HG03457 (cell line): ENCODE data around the gene ZNF322.

Experiments
- ATAC-seq: cut with Tn5 transposase; IDR thresholded peaks from one replicate; pipeline ENCODE4 v1.9.1; 2021; ENCODE audit warnings: moderate number of reproducible peaks; ENCODE audit not compliant: unreplicated experiment

The ZNF322 gene

DNA sequence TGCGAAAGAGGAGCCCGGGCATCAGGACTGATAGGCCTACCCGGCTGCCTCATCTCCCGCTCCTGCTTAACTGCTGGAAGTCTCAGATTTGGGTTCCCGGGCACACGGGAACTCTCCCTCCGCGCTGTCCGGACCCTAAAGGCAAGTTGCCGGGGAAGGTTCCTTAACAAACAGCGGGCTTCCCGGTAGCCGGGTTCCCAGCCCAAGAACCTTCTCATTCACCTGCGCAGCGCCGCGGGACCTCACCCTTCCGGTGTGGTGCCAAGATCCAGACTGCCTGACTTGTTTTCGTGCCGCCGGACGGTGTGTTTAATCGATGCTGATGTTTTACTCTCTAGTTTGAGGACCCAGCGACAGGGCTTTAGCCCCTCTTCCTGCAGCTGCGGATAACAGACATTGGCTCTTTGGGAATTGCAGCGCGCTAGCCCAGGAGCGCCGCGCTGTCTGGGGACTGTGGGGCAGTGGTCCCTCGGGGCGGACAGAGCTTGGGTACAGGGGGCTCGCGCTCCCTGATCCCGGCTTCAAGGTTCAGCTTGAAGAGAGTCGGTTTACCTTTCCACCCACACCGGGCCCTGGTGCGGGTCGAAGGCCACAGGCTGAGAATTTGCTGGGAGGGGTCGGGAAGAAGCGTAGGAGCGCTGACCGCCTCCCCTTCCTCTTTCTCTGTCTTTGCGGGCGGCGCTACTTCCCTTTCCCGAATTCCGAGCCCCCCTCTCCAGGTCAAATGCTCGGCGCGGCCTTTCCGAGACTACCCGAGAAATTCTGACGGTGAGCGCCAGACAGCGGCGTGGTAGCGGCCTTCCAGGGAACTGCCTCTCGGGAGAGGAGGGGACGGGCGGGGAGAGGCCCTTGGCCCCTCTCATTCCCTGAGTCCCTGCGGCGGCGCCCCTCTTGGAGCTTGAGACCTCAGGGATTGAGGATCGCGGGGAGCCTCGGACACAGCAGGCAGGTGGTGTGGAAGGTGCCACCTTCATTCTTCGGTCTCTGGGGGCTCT is 45.6 kb downstream of the ZNF322 start:
- no peak for ATAC-seq

GRCh38 chr6:26613201-26613600 is 46.3 kb downstream of the ZNF322 start:
- ATAC-seq, result no peak

- no peak for ATAC-seq
Measured at GRCh38 chr6:26611599-26611998, 47.9 kb downstream of the ZNF322 start.

DNA sequence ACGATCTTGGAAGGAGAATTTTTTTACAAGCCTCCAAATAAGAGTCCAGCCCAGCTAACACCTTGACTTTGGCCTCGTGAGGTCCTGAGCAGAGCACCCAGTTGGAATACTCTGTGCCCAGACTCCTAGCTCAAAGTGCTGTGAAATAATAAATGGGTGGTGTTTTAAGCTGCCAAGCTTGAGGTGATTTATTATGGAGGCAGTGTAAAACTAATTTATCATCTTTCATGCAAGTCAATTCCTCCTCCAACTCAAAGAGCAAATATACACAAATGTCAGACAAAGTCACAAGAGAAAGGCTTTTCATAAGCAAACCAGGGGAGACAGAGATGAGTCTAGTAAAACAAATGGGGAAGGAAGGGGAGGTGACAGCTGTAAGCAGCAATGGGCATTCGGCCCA is 50.1 kb downstream of the ZNF322 start:
- no peak for ATAC-seq

DNA sequence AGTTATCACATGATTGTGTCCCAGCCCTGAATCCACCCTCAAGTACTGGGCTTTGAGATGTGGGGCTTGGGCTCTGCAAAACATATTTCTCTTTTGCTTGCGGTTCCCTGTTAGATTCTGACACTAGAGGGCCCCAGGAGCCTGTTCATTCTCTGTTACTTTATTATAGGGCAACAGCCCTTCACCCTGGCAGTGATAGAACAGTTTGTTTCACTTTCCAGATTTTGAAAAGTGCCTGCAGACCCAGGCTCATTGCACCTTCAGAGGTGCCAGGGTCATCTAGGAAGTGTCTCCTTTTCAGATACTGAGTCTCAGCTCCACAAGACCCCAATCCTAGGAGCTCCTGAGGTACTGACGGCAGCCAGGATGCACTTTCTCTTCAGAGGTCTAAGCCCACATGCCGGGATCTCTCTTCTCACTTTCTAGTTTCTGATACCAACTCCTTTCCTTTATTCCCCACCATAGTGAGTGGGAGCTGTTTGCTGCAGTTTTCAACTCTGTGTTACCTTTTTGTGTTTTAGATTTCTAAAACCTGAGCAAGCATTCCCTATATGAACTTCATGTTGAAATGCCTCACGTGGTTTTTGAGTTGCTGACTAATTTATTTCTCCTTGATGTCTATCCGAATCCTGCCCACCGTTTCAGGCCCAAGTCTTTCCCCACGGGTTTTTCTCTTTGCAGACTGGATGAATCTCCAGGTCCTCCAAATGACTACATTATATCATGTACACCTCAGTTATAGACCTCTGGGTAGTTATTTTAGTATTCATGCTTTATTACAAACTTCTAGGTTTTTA is 51.9 kb downstream of the ZNF322 start:
- ATAC-seq, result no peak

GRCh38 chr6:26604797-26605196 is 54.7 kb downstream of the ZNF322 start:
- ATAC-seq, result no peak

DNA sequence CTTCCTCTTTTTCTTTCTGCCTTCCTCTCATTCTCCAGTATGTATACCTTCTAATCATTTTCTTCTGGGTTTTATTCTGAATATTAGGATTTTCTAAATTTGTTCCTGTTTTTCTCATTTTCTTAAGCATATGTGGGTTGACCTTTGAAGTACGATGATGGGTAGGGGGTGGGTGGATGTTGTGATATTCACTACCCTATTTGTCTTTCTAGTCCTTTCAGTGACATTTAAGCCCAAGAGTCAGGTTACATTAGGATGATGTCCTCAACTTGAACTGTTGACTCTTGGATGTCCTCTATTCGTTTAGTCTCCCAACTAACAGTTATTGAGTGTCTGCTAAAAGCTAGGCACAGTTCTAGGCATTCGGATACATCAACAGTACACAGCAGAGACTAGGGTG is 55.5 kb downstream of the ZNF322 start:
- ATAC-seq, result no peak

- no peak for ATAC-seq
Measured at GRCh38 chr6:26602262-26602661, 57.3 kb downstream of the ZNF322 start.

DNA sequence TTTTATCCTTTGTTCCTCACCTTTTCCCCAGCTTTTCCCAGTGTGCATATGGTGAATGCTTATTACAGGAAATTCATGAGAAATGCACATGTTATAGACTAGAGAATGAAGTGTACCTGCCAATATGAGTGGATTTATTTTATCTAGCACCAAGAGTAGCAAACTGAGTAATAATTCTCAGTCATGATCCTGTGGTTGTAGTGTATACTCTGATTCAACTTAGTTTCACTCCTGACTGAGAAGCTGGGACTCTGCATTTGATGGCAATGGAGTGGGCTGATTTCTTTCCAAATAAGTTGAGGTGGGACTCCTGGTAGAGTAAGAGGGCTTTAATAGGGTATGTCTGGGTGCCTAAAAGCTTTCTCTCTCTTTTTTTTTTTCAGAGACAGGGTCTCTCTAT is 58.8 kb downstream of the ZNF322 start:
- no peak for ATAC-seq

DNA sequence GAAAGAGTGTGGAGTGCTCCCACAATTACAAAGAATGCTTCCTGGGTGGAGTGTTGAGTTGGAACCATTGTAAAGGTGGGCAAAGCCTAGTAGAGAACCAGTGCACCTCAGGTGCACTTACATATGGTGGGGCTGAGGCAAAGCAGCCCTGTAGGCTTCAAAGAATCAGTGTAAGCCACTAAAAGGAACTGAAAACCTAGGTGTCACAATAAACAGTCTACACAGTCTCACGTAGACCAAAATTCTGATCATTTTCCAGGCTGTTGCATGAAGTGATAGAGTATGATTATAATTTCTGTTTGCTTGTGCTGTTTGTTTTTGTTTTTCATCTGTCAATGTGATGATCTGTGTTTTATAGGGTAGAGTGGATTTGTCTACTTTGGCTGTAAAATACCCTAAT is 60.0 kb downstream of the ZNF322 start:
- ATAC-seq, result no peak

GRCh38 chr6:26599134-26599533 is 60.4 kb downstream of the ZNF322 start:
- ATAC-seq, result no peak

GRCh38 chr6:26598267-26598666 is 61.3 kb downstream of the ZNF322 start:
- ATAC-seq, result no peak

DNA sequence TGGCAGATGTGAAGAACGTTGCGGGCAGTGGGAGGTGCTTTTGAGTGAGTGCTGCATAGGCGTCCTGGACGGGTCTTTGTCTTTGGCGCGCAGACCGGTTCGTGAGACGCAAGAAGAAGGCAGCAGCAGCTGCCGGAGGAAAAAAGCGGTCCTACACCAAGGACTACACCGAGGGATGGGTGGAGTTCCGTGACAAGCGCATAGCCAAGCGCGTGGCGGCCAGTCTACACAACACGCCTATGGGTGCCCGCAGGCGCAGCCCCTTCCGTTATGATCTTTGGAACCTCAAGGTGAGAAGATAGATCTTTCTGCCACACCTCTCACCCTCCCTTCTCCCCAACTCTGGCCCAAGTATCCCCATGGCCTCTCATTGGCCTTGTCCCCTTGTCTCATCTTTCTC is 61.7 kb downstream of the ZNF322 start:
- no peak for ATAC-seq

DNA sequence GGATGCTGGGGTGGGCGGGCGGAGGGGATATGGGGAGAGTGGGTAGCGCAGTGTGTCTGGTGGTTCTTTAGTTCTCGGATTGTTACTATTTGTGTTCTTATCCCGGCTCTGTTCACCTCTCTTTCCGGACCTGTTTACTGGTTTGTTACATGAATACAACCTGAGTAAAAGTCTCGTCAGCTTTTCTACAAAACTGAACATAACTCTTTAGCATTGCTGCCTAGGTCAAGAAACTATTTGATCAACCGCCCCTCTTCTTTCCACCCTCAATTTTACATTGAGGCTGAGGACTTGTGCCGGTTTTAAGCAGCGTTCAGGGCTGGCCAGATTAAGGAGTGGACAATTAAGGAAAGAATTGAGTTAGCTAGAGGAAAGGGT is 62.2 kb downstream of the ZNF322 start:
- no peak for ATAC-seq

DNA sequence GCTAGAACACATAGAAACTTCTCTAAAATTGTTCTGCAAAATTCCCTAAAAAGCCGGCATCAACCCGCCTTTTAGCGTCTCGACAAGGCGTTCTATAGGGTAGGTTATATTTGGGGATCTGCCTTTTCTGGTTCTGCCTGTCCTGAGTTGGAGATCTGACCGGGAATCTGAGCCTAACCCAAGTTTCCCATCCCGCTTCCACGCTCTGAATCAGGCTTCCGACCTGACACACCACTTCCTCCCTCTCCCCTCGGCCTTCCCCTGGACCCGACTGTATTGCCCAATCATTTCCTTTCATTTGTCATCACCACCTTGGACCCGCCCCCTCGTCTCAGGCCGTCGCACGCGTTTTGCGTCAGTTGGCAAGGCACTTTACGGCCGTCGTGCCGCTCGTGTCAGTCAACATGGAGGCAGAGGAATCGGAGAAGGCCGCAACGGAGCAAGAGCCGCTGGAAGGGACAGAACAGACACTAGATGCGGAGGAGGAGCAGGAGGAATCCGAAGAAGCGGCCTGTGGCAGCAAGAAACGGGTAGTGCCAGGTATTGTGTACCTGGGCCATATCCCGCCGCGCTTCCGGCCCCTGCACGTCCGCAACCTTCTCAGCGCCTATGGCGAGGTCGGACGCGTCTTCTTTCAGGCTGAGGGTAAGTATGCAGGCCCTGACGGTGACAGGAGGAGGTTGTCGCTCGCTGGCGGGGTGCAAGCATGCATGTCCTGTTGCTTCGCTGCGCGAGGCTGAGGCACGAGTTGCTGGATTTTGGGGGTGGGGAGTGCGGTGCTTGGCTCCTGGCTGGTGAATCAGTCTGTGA is 62.8 kb downstream of the ZNF322 start, which contains the start of gene ABT1:
Gene ABT1, plus strand, starts transcription at position 375 of the 810 bp plus-strand sequence. Its CDS starts 30 bp downstream, at position 405.
- ATAC-seq, result peak; percentile 53

DNA sequence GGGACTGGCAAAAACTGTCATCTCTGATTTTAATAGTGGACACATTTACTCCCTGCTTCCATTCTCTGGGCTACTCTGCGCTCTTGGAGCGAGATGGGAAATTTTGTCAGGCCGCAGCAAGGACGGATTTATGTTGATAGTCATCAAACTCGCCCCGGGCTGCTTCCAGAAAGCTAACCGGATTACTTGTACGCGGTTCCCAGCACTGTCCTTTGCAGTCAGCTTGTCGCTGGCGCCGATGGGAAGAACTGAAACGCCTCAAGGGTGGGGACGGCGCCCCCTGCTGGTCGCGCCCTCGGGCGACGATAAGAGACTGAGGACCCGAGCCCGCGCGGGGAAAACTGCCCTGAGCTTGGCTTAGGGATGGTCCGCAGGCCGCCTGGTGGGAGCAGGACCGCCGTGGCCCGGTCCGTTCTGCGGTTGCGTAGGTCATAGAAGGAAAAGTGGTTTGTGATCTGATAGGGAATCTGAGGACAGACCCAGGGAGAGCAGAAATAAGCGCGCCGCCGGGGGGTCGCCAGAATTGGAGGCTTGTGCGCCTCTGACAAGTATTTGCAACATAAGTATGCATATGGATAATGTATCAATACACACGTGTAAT is 63.8 kb downstream of the ZNF322 start:
- ATAC-seq, result peak; percentile 36

DNA sequence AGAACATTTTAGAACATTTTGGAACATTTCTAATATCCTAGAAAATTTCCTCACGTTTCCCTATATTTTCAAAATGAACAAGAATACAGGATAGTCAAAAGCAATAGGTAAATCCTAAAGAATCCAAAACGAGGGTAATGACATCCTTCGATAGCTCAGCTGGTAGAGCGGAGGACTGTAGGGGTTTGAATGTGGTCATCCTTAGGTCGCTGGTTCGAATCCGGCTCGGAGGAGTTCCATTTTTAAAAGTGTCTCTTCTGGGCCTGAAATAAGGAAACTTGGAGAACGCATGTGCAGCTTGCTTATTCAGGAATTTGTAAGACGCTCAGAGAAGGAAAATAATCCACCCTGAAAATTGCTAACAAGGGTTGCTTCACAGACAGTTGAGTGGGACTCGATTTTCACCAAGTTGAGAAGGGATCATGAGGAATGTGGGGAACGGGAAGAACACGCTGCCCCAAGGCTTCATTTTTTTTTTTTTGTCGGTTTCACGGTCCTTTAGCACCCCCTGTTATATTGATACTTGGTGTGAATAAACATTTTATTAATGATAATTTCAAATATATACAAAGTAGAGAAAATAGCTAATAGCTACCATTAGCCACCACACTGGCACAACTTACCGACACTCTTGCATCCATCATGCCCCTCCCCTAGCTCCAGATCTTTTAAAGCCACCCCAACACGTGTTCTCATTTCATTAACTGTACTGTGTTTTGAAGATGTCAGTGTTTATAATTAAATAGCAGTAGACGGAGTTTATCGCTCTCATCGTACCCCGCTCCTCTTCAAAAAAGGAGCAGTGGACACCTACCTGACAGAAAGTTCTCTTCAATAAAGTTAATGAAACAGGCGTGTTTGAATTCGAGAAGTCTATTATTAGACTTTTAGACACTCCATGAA is 64.6 kb downstream of the ZNF322 start:
- no peak for ATAC-seq

DNA sequence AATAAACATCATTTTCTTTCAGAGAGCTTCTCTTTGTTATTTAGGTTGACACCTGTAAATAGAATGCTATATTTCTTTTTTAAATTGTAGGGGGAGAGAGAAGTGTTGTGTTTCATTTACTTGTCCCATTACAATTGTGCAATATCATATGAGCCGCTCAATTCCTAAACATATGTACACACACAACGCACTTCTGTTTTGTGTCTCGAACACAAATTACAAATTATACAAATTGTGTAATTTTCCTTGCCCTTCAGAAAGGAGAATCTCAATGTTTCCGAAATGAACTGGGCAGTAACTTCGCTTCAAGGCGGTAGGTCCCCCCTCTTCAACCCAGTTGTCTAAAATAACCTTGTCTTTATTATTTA is 65.4 kb downstream of the ZNF322 start:
- no peak for ATAC-seq

GRCh38 chr6:26593278-26594130 is 66.0 kb downstream of the ZNF322 start:
- no peak for ATAC-seq
